Measurements from ENCODE around the gene SLC12A8.

The SLC12A8 gene

GRCh38 chr3:125050488-125051090, 162.0 kb downstream of the SLC12A8 start:
- DNase-seq: no peak

GRCh38 chr3:125048282-125048681, 164.3 kb downstream of the SLC12A8 start:
- DNase-seq: no peak

- DNase-seq: no peak
Observed at GRCh38 chr3:125045965-125046364, 166.6 kb downstream of the SLC12A8 start.

- no peak for DNase-seq
Observed at GRCh38 chr3:125045194-125045593, 167.4 kb downstream of the SLC12A8 start.

GRCh38 chr3:125043599-125044151, 168.9 kb downstream of the SLC12A8 start:
- DNase-seq: no peak

GRCh38 chr3:125042725-125043406, 169.7 kb downstream of the SLC12A8 start:
- peak; percentile 11 to 14 for DNase-seq

GRCh38 chr3:125039131-125040100, 173.1 kb downstream of the SLC12A8 start:
- peak; percentile 34 to 61 for DNase-seq

DNA sequence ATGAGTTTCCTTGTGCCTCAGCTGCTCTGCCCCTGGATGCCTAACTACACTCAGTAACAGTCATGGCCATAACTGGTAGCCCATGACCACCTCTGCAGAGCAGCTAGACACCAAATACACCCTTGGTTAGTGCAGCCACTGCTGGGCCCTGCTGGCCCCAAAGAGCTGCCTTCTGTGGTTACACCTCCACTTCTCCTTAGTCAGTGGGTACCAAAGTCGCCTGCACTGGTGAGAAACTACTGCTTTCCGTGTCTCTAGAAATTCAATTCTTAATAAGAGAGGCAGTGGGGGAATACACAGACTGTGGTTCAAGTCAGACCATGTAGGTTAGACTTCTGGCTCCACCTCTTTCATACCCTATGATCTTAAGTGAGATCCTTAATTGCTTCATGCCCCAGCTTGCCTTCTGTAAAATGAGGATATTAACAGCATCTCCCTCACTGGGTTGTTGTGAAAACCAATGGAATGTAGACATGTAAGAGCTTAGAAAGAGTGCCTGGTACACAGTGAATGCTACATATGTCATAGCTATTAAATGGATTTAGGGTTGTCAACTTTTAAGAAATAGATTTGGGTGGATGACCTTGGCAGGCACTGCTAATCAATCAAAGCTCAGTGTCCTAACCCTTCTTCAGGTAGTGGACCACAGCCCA, 174.9 kb downstream of the SLC12A8 start:
- no peak for DNase-seq

- no peak for DNase-seq
Observed at GRCh38 chr3:125035217-125035616, 177.3 kb downstream of the SLC12A8 start.

DNA sequence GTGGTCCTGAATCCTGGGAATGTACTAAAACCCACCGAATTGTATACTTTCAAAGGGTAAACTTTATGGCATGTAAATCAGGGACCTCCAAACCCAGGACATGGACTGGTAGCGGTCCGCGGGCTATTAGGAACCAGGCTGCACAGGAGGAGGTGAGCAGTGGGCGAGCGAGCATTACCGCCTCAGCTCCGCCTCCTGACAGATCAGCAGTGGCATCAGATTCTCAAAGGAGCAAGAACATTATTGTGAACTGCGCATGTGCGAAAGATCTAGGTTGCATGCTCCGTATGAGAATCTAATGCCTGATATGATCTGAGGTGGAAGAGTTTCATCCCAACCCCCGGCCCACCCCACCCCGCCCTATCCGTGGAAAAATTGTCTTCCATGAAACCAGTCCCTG, 178.9 kb downstream of the SLC12A8 start:
- no peak for DNase-seq

- no peak for DNase-seq
Observed at GRCh38 chr3:125033135-125033534, 179.4 kb downstream of the SLC12A8 start.

GRCh38 chr3:125032683-125033082, 179.9 kb downstream of the SLC12A8 start:
- no peak for DNase-seq

All from hippocampal formation (tissue), 2 donors.